H9 (cell line): ENCODE data around the gene SLC23A2. TPM values are rescaled to one million over a fixed set of nuclear protein-coding genes. Genes with fewer than 3 reads are reported as not detected.

Experiments used
- DNase-seq: peaks from one replicate; pipeline ENCODE4 v3.0.0-alpha.2; 2017
- H2AFZ ChIP-seq: one replicate; pipeline ENCODE4 v1.6.1; 2013; ENCODE audit warnings: mild to moderate bottlenecking, low read length, control low read depth, moderate library complexity
- H2AK5ac ChIP-seq: 2 replicates; pipeline ENCODE4 v1.6.1; 2013; ENCODE audit warnings: low read length, control low read depth, mixed read lengths; ENCODE audit not compliant: insufficient read length
- H2BK120ac ChIP-seq: one replicate; pipeline ENCODE4 v1.6.1; 2013; ENCODE audit warnings: low read depth, mild to moderate bottlenecking, low read length, control low read depth, inconsistent platforms; ENCODE audit not compliant: poor library complexity, severe bottlenecking
- H2BK12ac ChIP-seq: 2 replicates; pipeline ENCODE4 v1.6.1; 2013; ENCODE audit warnings: low read length, control low read depth, mixed read lengths, low read depth; ENCODE audit not compliant: insufficient read length
- H2BK15ac ChIP-seq: 2 replicates; pipeline ENCODE4 v1.6.1; 2013; ENCODE audit warnings: low read depth, low read length, control low read depth
- H2BK20ac ChIP-seq: one replicate; pipeline ENCODE4 v1.6.1; 2013; ENCODE audit warnings: low read depth, mild to moderate bottlenecking, low read length, control low read depth, inconsistent platforms; ENCODE audit not compliant: poor library complexity, severe bottlenecking
- H2BK5ac ChIP-seq: 2 replicates; pipeline ENCODE4 v1.6.1; 2013; ENCODE audit warnings: low read length, control low read depth, mixed read lengths; ENCODE audit not compliant: insufficient read length
- H3K14ac ChIP-seq: 2 replicates; pipeline ENCODE4 v1.6.1; 2013; ENCODE audit warnings: low read length, control low read depth; ENCODE audit not compliant: insufficient read depth
- H3K18ac ChIP-seq: 2 replicates; pipeline ENCODE4 v1.6.1; 2013; ENCODE audit warnings: low read depth, mild to moderate bottlenecking, mixed read lengths, low read length, control low read depth; ENCODE audit not compliant: insufficient read length
- H3K23ac ChIP-seq: 2 replicates; pipeline ENCODE4 v1.6.1; 2013; ENCODE audit warnings: low read length, control low read depth, mixed read lengths, low read depth; ENCODE audit not compliant: insufficient read length
- H3K23me2 ChIP-seq: 2 replicates; pipeline ENCODE4 v1.6.1; 2013; ENCODE audit warnings: low read depth, mild to moderate bottlenecking, mixed read lengths, low read length, control low read depth; ENCODE audit not compliant: insufficient read length, poor library complexity, severe bottlenecking
- H3K27ac ChIP-seq: 2 replicates; pipeline ENCODE4 v1.5.1; 2013; ENCODE audit warnings: low read length, control low read depth, mixed read lengths, low read depth; ENCODE audit not compliant: insufficient read length
- H3K27me3 ChIP-seq: 2 replicates; pipeline ENCODE4 v1.6.1; 2013; ENCODE audit warnings: low read length, control low read depth, inconsistent platforms; ENCODE audit not compliant: insufficient read depth
- H3K4ac ChIP-seq: 2 replicates; pipeline ENCODE4 v1.6.1; 2013; ENCODE audit warnings: low read depth, mild to moderate bottlenecking, control low read depth, inconsistent platforms, low read length, moderate library complexity
- H3K4me1 ChIP-seq: 2 replicates; pipeline ENCODE4 v1.6.1; 2013; ENCODE audit warnings: low read length, control low read depth, inconsistent platforms; ENCODE audit not compliant: insufficient read depth
- H3K4me2 ChIP-seq: 2 replicates; pipeline ENCODE4 v1.6.1; 2013; ENCODE audit warnings: low read length, control low read depth, mixed read lengths; ENCODE audit not compliant: insufficient read length, insufficient read depth
- H3K56ac ChIP-seq: 2 replicates; pipeline ENCODE4 v1.6.1; 2013; ENCODE audit warnings: low read depth, mild to moderate bottlenecking, mixed read lengths, low read length, control low read depth; ENCODE audit not compliant: insufficient read length
- H3K79me1 ChIP-seq: 2 replicates; pipeline ENCODE4 v1.6.1; 2013; ENCODE audit warnings: low read depth, mild to moderate bottlenecking, moderate library complexity, low read length, control low read depth, inconsistent platforms; ENCODE audit not compliant: insufficient read depth, poor library complexity, severe bottlenecking
- H3K79me2 ChIP-seq: 2 replicates; pipeline ENCODE4 v1.6.1; 2013; ENCODE audit warnings: low read length, control low read depth, inconsistent platforms; ENCODE audit not compliant: insufficient read depth
- H3K9ac ChIP-seq: 2 replicates; pipeline ENCODE4 v1.6.1; 2013; ENCODE audit warnings: low read length, control low read depth, mixed read lengths; ENCODE audit not compliant: insufficient read length; ENCODE audit errors: extremely low read depth
- H3K9me3 ChIP-seq: one replicate; pipeline ENCODE4 v1.6.1; 2013; ENCODE audit warnings: low read depth, low read length, inconsistent platforms; ENCODE audit not compliant: control insufficient read depth
- H3T11ph ChIP-seq: one replicate; pipeline ENCODE4 v1.6.1; 2013; ENCODE audit warnings: mild to moderate bottlenecking, low read length, control low read depth, inconsistent platforms
- H4K20me1 ChIP-seq: one replicate; pipeline ENCODE4 v1.6.1; 2013; ENCODE audit not compliant: control insufficient read depth, insufficient read length, insufficient read depth
- H4K5ac ChIP-seq: 2 replicates; pipeline ENCODE4 v1.6.1; 2013; ENCODE audit warnings: low read depth, mild to moderate bottlenecking, mixed read lengths, low read length, control low read depth; ENCODE audit not compliant: insufficient read length
- H4K8ac ChIP-seq: replicated peaks from 2 replicates; pipeline ENCODE4 v1.6.1; 2013; ENCODE audit warnings: low read length, control low read depth, mixed read lengths, low read depth; ENCODE audit not compliant: insufficient read length
- H4K91ac ChIP-seq: 2 replicates; pipeline ENCODE4 v1.6.1; 2013; ENCODE audit warnings: low read depth, mild to moderate bottlenecking, moderate library complexity, mixed read lengths, low read length, control low read depth; ENCODE audit not compliant: insufficient read length
- H3K27ac Mint-ChIP-seq, 3 experiments: 2 replicates in 2 of 3; 3 replicates in 1 of 3; pipeline ENCODE4 v1.8.0; 2020 to 2021; ENCODE audit warnings: mixed read lengths in 3 of 3, mild to moderate bottlenecking in 1 of 3, moderate library complexity in 1 of 3
- H3K27me3 Mint-ChIP-seq: 2 replicates; pipeline ENCODE4 v1.8.0; 2021; ENCODE audit warnings: low read depth, mild to moderate bottlenecking, moderate library complexity, mixed read lengths
- H3K36me3 Mint-ChIP-seq, 3 experiments: 2 replicates in 2 of 3; 3 replicates in 1 of 3; pipeline ENCODE4 v1.8.0; 2020 to 2021; ENCODE audit warnings: low read depth in 3 of 3, mixed read lengths in 3 of 3; ENCODE audit not compliant: insufficient read depth in 1 of 3
- H3K4me1 Mint-ChIP-seq, 2 experiments: 2 replicates each; pipeline ENCODE4 v1.8.0; 2020; ENCODE audit warnings: mixed read lengths in 2 of 2
- H3K4me3 Mint-ChIP-seq, 2 experiments: 2 replicates in 1 of 2; 3 replicates in 1 of 2; pipeline ENCODE4 v1.8.0; 2020 to 2021; ENCODE audit warnings: mild to moderate bottlenecking in 2 of 2, mixed read lengths in 2 of 2, moderate library complexity in 1 of 2
- H3K9me3 Mint-ChIP-seq, 2 experiments: 2 replicates in 1 of 2; 3 replicates in 1 of 2; pipeline ENCODE4 v1.8.0; 2020; ENCODE audit warnings: mild to moderate bottlenecking in 2 of 2, mixed read lengths in 2 of 2, moderate library complexity in 1 of 2
- CTCF ChIP-seq: fragments of 200-600 bp; sonication (generic); conservative IDR thresholded peaks from 3 replicates; pipeline ENCODE4 v1.8.0; 2021; ENCODE audit warnings: antibody characterized with exemption, mild to moderate bottlenecking
- WGBS: extraction: QIAGEN DNeasy Blood & Tissue Kit; methylation state at CpG from one replicate; pipeline ENCODE4 v1.1.7; 2013; ENCODE audit warnings: missing lambda C conversion rate, low lambda C conversion rate, mixed read lengths; ENCODE audit not compliant: insufficient read length; ENCODE audit errors: extremely low coverage; 5-methylcytosine and 5-hydroxymethylcytosine counted together
- total RNA-seq: library from RNA; stranded (reverse); gene quantifications from 2 replicates; pipeline ENCODE4 v1.2.1, GENCODE V29; 2021

Gene SLC23A2
- total RNA-seq, 1 experiment from 2014 or later = 16.5 TPM

DNA sequence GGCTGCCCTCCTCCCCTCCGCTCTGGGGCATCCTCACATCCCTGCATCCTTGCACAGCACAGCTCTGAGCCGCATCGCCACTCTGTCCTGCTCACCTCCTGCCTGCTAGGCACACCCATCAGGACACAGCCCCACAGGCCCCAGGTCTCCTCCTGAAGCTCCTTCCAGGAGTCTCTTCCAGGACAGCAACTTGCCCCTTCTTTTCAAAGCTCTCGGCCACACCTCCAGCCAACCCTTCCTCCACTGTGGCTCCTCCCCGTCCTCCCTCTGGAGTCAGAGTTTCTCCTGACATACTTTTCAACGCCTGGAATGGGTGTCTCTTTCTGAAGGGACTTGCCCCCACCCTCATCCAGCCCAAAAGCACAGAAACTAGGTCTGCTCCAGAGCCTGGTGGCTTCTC lies 77.3 kb downstream of the SLC23A2 start:
- no peak overlapping the region for H2BK15ac ChIP-seq
- H3K18ac ChIP-seq = no peak overlapping the region
- no peak overlapping the region for H4K8ac ChIP-seq
- H3K4me1 ChIP-seq = peaks cover 3% of the 10 kb centered on the region; the same call in 1 of the 2 replicates
- H3K4ac ChIP-seq = no peak overlapping the region
- TF ChIP-seq CTCF = no peak
- no CpG with 5 or more reads among the region's 6 CpGs for WGBS
- no peak overlapping the region for H2AFZ ChIP-seq
- no peaks in the 10 kb centered on the region for H3K79me1 ChIP-seq
- H4K5ac ChIP-seq = no peak overlapping the region
- peak; percentile 36 for DNase-seq
- H3K27ac Mint-ChIP-seq = peak overlapping the region in 1 of 3 experiments; percentile 83; a peak in 3 of 7 replicates
- H4K91ac ChIP-seq = no peak overlapping the region
- H3K56ac ChIP-seq = no peak overlapping the region
- H3K27ac ChIP-seq = no peak overlapping the region
- no peaks in the 10 kb centered on the region for H4K20me1 ChIP-seq
- H2AK5ac ChIP-seq = no peak overlapping the region
- H3K14ac ChIP-seq = no peak overlapping the region; the same call in 1 of the 2 replicates
- H2BK20ac ChIP-seq = no peak overlapping the region
- no peak overlapping the region for H2BK120ac ChIP-seq
- H3K36me3 Mint-ChIP-seq = no peaks in the 10 kb centered on the region; a peak in 3 of 7 replicates
- H3K79me2 ChIP-seq = no peaks in the 10 kb centered on the region
- H3K27me3 ChIP-seq = no peaks in the 10 kb centered on the region
- H3K4me1 Mint-ChIP-seq = peaks cover 18% of the 10 kb centered on the region in 2 experiments
- no peak overlapping the region for H3K23ac ChIP-seq
- H3T11ph ChIP-seq = no peak overlapping the region
- H3K4me3 Mint-ChIP-seq = no peak overlapping the region
- no peak overlapping the region for H2BK5ac ChIP-seq
- no peaks in the 10 kb centered on the region for H3K27me3 Mint-ChIP-seq
- no peaks in the 10 kb centered on the region for H3K9me3 ChIP-seq
- H2BK12ac ChIP-seq = no peak overlapping the region
- H3K9ac ChIP-seq = no peak overlapping the region
- H3K23me2 ChIP-seq = no peaks in the 10 kb centered on the region
- H3K4me2 ChIP-seq = no peak overlapping the region
- H3K9me3 Mint-ChIP-seq = no peaks in the 10 kb centered on the region
